Lower leg skin (tissue), 4 donors: Measurements from ENCODE around the gene DYNLRB1. TPM values are rescaled to one million over a fixed set of nuclear protein-coding genes. Genes with fewer than 3 reads are reported as not detected.
A peak's percentile ranks its signal among the peaks of the same experiment; 100 is the strongest.

Experiments used
- DNase-seq, 2 donors: peaks; one replicate each; pipeline ENCODE4 v3.0.0-alpha.2; 2019; ENCODE audit warnings: low spot score in 2 of 2
- H3K4me3 ChIP-seq: fragments of 200-600 bp; sonication (generic); 2 replicates; pipeline ENCODE4 v1.5.1; 2017; ENCODE audit warnings: mild to moderate bottlenecking, low read depth; ENCODE audit not compliant: poor library complexity, severe bottlenecking
- CTCF ChIP-seq, 3 donors: fragments of 450-650 bp; IDR thresholded peaks; one replicate each; pipeline ENCODE4 v1.5.1; 2016; ENCODE audit warnings: antibody characterized with exemption in 3 of 3, mild to moderate bottlenecking in 3 of 3, moderate library complexity in 2 of 3
- POLR2A ChIP-seq, 2 donors: fragments of 450-650 bp; IDR thresholded peaks; one replicate each; pipeline ENCODE4 v1.6.1; 2016 to 2017; ENCODE audit warnings: antibody characterized with exemption in 2 of 2, mild to moderate bottlenecking in 1 of 2, moderate library complexity in 1 of 2
- whole genome bisulfite sequencing, 2 donors: methylation state at CpG; one replicate each; pipeline ENCODE4 v1.1.5; 2018; 5-methylcytosine and 5-hydroxymethylcytosine counted together
- intact Hi-C: fragments of 100-400 bp; cut with DNase I; formaldehyde crosslinking; loops from one replicate; pipeline ENCODE4 v1.15.0; 2023; ENCODE audit warnings: low total_unique reads
- total RNA-seq, 4 donors: library from RNA; depleted of rRNA; stranded (reverse); fragments of >200 nt; gene quantifications; one replicate each; pipeline ENCODE4 v1.1.0, GENCODE V29; 2016

The DYNLRB1 gene
- total RNA-seq, 4 donors from 2014 or later: 162 to 232 (median 193) TPM

GRCh38 chr20:34549929-34550305, 33.7 kb downstream of the DYNLRB1 start:
- 88 to 92% methylated on average over 13 of the region's 13 CpGs for WGBS, 2 donors
- no peak for DNase-seq
- intact Hi-C loops: no loop called here
- TF ChIP-seq POLR2A (IDR thresholded peaks at IDR 0.05) (no peak), CTCF (IDR thresholded peaks at IDR 0.05) (no peak)
- H3K4me3 ChIP-seq: no peak overlapping the region

- no peak for TF ChIP-seq POLR2A (IDR thresholded peaks at IDR 0.05)
- TF ChIP-seq CTCF (IDR thresholded peaks at IDR 0.05): no peak
- intact Hi-C loops: no loop called here
- DNase-seq: no peak
- 87 to 97% methylated on average over 6 of the region's 6 CpGs for WGBS, 2 donors
- H3K4me3 ChIP-seq: no peak overlapping the region
Measured at GRCh38 chr20:34552569-34552968, 36.3 kb downstream of the DYNLRB1 start.

GRCh38 chr20:34553366-34553867, 37.2 kb downstream of the DYNLRB1 start:
- intact Hi-C loops: no loop called here

GRCh38 chr20:34557936-34558319, 41.7 kb downstream of the DYNLRB1 start:
- WGBS, 2 donors: 15 to 16% methylated on average over 11 of the region's 11 CpGs
- no peak for DNase-seq
- intact Hi-C loops: no loop called here
- TF ChIP-seq CTCF (IDR thresholded peaks at IDR 0.05) (no peak), POLR2A (IDR thresholded peaks at IDR 0.05) (no peak)
- H3K4me3 ChIP-seq: peak overlapping the region; percentile 43

More at GRCh38 chr20:34553366-34553867, 37.2 kb downstream of the DYNLRB1 start:
- DNase-seq: no peak
- H3K4me3 ChIP-seq: no peak overlapping the region
- TF ChIP-seq POLR2A (IDR thresholded peaks at IDR 0.05): no peak
- TF ChIP-seq CTCF (IDR thresholded peaks at IDR 0.05): no peak
- WGBS, 2 donors: 48 to 69% methylated on average over 4 of the region's 4 CpGs

- peak within 1 kb of the TSS; percentile 43 for H3K4me3 ChIP-seq
- peak; percentile 93 to 99 for DNase-seq
- TF ChIP-seq POLR2A (IDR thresholded peaks at IDR 0.05) (no peak), CTCF (IDR thresholded peaks at IDR 0.05) (no peak)
- intact Hi-C loops: no loop called here
- 0 to 6% methylated on average over 34 to 62 of the region's 103 CpGs for WGBS, 2 donors
Measured at GRCh38 chr20:34558320-34559218, 42.3 kb downstream of the DYNLRB1 start, which contains the start of gene MAP1LC3A. TSS of gene MAP1LC3A (plus strand) at chr20:34558718. CDS start at chr20:34558869, 151 bp downstream.
